Ramos (cell line): Measurements from ENCODE around the gene PHF10.
"Not testable (repeated sequence)": the region's sequence is repeated elsewhere in the genome, so short reads cannot be mapped to it uniquely, and the experiment has no call there.

Experiments
- in situ Hi-C: fragments of 300-500 bp; cut with MboI; formaldehyde crosslinking; loops from one replicate; pipeline ENCODE4 v1.14.3; 2022; ENCODE audit warnings: low sequenced_read_pairs; ENCODE audit not compliant: unreplicated experiment

PHF10 gene

DNA sequence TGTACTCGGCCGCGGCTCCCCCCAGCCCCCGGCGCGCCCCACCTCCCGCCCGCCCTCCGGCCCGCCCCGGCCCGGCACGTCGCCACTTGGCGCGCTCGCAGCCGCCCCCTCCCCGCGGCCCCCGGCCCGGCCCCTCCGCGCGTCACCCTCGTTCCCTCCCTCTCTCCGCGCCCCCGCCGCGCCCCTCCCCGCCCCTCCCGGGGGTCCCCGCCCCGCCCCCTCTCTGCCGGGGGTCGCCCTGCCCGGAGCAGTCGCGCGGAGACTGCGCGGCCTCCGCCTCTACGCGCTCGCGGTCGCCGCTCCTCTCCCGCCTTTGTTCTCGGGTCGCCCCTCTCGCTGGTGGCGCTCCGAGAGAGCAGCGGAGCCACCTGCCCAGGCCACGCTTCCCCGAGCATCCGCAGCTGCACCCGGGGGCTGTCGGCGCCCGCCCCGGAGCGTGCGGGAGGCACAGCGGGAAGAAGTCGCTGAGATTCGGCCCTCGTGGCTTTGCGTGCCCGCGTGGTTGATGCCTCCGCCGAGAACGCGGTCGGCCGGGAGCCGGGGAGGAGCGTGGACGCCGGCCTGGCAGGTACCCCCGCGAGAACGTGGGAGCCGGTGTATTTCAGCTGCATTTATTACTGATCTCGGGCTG lies at the start of gene PHF10:
Gene PHF10, minus strand, starts transcription at position 7 of the 631 bp plus-strand sequence. CDS start 569 bp downstream, outside the sequence.
- in situ Hi-C loops: no loop called here

DNA sequence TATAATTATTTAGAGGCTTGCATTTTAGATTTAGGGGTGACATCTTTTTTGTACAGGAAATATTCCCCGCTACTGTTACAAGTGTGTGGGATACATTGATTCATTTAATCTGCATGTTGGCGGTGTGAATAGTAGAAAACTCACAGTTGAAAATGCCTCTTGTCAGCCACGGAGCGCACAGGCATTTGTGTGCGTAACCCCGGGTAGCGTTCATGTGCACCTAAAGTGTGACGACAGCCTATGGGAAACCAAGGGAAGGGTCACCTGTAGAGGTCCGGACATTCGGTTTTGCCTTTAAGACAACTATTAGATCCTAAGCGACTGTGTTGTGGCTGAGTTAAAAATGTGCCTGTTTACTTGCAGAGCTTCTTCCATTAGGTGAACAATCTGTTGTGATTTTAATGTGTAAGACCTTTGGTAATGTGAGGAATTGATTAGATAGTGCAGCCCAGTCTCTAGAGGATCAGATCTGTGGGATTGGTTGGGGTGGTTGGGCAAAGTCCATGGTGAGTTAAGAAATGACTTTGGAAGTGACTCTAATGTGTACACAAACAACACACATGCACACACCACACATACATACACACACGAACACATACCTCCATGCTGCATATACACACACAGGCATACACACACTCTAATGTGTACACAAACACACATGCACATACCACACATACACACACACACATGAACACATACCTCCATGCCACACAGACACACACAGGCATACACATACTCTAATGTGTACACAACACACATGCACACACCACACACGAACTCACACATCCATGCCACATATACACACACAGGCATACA lies 42.8 kb upstream of the PHF10 start:
- in situ Hi-C loops: no loop called here

DNA sequence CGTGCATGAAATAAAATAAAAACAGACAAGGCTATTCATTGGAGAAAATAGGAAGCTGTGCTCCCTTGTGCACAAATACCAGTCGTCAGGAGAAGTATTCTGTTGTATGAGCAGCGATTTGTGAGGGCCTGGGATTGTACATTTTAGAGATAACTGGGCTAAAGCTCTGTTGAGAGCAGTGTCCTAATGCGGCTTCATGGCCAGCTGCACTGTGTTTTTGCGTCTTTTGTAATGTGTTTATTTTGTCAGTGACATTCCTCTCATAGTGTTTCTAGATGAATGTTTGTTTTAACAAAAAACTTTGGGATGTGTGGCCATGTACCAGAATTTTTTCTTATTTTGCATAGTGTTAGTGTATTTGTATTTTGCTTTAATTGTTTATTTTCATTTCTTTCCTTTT lies 41.9 kb upstream of the PHF10 start:
- in situ Hi-C loops: no loop called here

DNA sequence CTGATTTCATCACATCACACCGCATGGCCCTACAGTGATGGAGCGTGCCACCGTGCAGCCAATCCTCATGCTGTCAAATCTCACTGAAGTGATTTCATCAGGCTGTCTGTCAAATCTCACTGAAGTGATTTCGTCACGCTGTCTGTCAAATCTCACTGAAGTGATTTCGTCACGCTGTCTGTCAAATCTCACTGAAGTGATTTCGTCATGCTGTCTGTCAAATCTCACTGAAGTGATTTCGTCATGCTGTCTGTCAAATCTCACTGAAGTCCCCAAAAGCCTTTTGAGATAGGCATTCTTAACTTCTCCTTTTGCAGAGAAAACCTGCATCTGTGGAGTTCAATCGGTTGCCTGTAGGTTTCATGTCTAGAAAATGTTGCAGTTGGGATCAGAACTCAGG lies 41.5 kb upstream of the PHF10 start:
- in situ Hi-C loops: not testable (repeated sequence)

DNA sequence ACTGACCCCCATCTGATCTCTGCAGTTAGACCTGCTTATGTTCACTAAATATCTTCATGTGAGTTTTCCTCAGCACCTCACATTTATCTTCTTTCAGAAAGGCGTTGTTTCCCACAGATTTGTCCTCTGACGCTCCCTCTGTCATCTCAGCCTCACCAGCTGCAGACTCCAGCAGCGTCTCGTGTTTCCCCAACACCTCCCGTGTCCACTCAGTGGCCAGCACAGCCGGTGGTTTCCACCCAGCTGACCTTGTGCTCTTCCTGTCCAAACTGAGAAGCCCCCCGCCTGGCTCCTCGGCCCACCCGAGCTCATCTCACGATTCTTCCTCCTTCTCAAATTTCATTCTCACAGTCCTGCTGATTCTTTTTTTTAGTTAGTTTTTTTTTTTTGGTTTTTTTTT lies 39.6 kb upstream of the PHF10 start:
- in situ Hi-C loops: no loop called here

DNA sequence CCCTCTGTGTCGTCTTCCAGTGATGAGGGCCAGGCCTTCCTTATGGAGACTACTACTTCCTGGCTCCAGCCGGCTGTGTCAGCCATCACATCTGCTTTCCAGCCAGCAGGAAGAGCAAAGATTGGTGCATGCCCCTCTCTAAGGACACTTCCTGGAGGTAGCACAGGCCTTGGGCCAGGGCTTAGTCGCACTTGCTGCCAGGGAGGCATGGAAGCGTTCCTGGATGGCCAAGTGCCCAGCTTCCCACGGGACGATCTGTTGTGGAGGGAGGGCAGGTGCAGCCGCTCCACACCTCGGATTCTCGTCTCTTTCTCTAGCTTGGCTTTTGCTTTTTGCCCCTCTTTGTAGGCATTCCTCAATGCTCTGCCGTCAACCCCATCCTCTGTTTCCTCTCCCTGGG lies 39.0 kb upstream of the PHF10 start:
- in situ Hi-C loops: no loop called here

DNA sequence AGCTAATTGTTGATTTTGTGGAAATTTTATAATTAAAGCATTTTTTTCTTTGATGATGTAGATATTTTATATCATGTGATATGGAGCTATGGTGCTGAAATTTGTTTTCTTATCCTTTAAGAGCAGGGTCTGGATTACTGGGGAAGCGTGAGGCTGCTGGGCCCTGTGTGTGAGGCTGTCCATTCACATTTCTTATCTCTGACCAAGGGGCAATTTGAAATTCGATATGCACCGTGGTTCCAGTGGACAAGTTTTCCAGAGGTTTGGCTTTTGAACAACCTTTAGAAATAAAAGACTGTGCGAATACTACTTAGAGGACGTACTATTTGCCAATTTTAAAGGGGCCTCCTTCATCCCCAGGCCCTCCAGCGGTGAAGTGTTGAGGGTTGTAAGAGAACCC lies 30.9 kb upstream of the PHF10 start:
- in situ Hi-C loops: no loop called here

DNA sequence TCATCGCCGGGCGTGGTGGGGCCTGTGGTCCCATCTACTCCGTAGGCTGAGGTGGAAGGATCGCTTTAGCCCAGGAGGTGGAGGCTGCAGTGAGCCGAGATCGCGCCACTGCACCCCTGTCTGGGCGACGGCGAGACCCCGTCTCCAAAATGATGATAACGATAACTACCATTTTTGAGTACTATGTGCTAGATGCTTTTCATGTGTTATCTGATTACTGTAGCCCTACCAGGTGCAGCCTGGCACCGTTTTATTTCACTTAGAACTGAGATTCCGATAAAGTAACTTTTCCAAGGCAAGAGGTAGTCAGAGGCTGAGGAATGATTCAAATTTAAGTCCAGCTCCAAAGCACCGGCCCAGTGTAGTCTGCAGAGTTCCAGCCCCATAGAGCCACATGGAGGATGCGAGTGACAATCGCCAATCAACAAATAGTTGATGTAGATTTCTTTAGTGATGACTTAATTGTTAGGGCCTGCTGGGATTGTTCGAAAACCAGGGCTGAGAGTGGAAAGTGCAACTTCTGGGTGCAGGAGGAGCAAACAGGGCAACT lies 27.8 kb upstream of the PHF10 start:
- in situ Hi-C loops: no loop called here

DNA sequence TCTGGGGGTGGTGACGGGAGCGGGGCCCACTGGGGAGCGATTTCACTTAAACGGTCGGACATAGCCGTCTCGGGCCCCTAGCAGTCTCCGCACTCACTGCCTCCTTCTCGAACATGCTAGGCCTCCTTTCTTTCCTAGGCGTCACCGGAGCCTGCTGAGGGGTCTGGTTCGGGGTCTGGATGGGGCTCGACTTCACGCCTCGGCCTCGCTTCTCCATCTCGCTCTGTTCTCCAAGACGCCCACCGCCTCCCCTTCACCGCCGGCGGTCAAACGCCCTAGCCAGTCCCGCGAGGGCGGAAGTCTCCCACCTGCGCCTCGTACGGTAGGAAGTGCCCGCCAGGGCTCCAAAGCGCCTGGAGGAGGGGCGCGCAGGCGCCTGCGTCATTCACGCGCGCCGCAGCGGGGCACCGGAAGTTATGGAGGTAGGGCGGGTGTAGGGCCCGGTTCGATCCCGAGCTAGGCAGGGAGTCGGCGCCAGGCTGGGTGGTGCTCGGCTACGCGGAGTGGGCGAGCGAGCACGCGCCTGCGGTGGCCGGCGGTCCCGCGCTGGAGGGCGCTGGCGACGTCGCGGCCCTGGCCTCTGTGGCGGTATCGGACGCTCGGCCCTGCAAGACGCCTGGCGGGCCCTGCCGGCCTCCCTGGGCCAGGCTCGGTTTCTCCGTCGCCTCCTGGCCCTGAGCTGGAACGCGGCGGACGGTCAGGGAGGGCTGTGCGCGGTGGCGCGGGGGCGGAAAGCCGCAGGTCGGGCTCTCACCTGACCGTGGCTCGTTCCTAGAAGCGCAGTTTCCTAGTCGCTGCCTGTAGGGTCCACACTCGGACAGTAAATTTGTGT lies 27.2 kb upstream of the PHF10 start, which contains the start of the genes DYNLT2 and ERMARD:
Gene DYNLT2, minus strand, starts transcription at position 331 of the 832 bp plus-strand sequence. Its CDS starts 114 bp downstream, at position 217.
Gene ERMARD, plus strand, starts transcription at position 381 of the 832 bp plus-strand sequence. Its CDS starts 36 bp downstream, at position 417.
- in situ Hi-C loops: no loop called here

DNA sequence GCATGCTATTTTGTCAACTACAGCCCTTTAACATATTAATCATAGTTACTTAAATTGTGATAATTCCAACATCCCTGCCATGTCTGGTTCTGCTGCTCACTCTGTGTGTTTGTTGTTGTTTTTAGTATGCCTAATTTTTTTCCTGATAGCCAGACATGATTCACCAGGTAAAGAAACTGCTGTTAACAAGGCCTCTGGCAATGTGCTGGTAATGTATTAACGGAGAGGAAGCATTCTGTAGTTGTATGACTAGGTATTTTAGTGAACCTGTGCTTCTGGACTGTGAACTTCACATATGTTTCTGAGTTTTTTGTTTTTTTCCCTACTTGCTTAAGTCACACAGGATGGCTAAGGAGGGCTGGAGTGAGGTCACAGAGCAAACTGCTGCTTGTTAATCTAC lies 22.3 kb upstream of the PHF10 start:
- in situ Hi-C loops: no loop called here

DNA sequence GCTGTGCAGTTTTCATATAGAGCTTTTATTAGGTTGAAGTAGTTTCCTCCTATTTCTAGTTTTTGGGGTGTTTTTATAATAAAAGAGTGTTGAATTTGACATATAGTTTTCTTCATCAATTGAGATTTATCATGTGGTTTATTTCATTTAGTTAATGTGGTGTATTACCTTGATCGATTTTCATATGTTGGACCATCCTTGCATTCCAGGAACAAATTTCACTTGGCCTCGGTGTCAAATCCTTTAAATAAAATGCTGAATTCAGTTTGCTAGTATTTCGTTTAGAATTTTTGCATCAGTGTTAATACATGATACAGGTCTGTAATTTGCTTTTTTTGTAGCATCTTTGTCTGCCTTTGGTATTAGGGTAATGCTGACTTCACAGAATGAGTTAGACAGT lies 21.1 kb upstream of the PHF10 start:
- in situ Hi-C loops: no loop called here

DNA sequence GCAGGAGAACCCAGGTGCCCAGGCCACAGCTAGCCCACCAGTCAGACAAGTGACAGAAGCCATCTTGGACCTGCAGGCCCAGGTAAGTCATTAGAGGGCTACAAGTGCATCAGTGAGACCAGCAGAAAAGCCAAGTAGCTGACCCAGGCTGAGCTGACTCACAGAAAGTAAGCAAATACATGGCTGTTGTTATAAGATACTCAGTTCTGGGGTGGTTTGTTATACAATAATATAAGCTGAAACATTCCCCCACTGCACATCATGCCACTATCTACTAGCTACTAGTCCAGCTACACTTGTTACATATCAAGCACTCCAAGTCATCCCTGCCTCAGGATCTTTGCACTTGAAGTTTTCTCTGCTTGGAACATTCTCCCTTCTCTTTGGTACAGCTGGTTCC lies 17.0 kb upstream of the PHF10 start:
- in situ Hi-C loops: no loop called here

DNA sequence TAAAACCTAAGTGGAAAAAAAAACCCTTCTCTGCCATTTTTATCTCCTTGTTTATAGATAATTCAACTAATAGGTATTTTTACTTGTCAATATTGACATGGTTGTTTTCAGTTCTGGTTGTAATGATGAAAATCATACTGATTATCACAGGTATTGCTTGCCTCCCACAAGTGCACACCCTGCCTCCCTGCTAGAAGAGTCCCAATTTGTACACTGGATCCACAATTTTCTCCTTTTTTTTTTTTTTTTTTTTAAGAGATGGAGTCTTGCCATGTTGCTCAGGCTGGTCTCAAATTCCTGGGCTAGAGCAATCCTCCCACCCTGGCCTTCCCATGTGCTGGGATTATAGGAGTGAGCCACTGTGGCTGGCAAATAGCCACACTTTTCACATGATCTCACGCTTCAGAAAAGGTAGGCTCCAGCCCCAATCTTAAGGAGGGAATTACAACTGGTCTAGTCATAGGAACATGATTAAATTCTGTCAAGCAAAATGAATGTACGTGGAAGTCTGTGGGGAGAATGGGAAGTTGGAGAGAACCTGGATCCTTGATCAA lies 14.8 kb upstream of the PHF10 start:
- in situ Hi-C loops: no loop called here

DNA sequence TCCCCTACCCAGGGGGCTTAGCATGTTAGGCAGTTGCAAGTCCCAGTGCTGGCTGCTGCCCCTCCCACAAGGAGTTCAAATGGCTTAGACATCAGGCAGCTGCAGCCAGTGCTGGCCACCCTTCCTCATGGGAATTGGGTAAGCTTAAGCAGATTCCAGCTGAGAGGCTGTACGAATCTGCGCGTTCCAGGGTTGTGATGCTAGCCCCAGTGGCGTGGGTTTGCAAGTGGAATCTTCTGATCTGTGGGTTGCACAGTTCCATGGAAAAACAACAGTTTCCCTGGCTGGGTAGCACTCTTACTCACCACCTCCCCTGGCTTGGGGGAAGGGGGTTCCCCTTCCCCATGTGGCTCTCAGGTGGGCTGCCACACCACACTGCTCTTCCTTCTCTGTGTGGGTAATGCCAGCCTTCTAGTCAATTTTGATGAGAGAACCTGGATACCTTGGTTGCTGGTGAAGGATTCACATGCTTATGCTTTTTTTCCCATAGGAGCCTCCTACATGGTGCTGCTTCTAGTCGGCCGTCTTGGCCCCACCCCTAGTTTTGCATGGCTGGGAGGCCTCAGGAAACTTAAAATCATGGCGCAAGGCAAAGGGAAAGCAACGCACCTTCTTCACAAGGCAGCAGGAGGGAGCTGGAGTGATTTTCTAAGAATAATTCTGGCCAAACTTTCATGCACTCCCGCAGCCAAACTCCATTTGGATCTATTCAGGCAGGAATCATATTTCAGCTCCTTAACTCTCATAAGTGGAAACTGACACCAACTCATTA lies 14.1 kb upstream of the PHF10 start:
- in situ Hi-C loops: no loop called here

DNA sequence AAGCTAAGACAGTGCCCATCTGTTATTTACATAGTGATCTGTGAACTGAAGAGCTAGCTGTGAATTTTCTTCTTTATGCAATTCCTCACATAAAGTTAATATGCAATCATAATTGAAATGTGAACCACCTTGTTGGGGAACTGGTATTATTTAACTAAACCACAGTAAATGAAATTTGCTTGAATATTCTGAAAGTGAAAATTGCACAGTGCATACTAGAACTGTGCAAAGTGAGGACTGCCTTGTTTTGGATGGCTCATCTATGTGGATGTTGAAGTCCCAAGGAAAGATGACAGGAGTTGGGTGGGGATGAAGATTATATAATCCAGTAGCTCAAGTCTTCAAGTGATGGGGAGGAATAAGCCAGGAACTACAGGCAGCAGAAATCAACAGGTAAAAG lies 5.7 kb upstream of the PHF10 start:
- in situ Hi-C loops: no loop called here

DNA sequence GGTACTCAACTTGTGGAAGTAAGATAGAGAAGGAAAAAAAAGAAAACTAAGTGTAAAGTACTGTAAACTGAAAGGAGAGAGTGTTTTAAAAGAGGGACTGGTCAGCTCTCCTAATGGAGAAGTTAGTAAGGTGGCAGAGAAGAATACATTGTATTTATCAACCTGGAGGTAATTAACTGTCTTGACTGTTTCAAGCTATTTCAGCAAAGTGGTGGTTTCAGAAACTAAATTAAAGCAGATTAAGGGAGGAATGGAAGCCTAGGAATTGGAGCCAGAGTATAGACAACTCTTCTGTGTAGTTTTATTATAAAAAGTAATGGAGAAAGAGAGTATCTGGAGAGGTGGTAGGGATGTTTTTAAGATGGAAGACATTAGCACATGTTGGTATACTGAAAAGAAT lies 2.7 kb upstream of the PHF10 start:
- in situ Hi-C loops: no loop called here

DNA sequence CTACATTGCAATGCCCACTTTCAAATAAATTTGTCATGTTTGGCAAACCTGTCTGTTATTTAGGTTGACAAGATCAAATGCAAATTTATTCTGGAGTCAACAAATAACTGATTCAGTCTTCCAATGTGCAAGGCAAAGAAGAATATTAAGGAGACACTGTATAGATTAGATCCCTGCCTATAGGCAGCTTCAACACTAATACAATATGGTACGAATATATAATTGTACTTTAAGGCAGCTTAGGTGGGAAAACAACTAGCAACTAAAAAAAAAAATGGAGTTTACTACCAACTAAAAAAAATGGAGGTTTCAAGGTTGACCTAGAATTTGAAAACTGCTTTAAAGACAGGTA lies 1.7 kb upstream of the PHF10 start:
- in situ Hi-C loops: no loop called here

DNA sequence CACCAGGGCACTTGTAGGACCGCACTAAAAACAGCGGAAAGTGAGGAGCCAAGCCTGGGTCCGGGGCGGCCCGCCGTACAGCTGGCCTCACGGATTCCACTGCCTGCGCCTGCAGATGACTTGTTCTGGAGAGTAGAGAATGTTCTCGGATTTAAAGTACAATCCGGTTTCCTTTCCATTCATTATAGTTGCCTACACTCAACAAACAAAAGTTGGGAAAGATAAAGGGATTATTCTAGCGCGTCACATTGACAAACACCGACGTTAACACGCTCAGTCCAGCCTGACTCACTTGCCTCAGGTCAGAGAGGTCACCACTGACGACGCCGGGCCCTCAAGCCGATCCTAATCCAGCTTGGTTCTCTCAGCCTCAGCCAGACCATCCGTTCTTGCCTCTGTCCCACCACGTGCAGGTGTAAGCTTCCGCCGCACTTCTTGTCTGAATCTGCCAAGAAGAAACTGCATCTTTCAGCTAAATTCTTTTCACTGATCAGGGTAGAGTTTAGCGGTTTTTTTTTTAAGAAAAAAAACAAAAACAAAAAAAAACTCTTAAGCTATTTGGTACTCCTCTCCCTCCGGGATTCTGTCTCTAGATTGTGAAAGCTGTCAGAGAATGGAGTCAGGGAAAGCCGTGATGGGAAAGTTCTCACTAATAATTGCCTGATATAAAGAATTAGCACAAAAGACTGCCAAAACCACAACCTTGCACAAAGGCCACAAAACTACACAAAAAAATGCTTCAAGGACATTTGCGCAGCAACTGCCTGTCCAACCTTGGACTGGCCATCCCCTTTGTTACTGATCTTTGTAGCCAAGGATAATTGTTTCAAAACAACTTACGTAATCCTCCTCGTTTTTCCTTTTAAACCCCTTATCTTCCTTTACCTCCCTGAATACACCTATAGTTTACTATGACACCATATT lies 1.1 kb upstream of the PHF10 start:
- in situ Hi-C loops: no loop called here
